Fibroblast of upper back skin (primary cell): ENCODE results near the gene DNAJC13.
A peak's percentile ranks its signal among the peaks of the same experiment; 100 is the strongest.
"Not testable (repeated sequence)": the region's sequence is repeated elsewhere in the genome, so short reads cannot be mapped to it uniquely, and the experiment has no call there.

ENCODE experiments used
- DNase-seq: peaks from one replicate; pipeline ENCODE4 v3.0.0-alpha.2; 2013

Gene DNAJC13, protein sequence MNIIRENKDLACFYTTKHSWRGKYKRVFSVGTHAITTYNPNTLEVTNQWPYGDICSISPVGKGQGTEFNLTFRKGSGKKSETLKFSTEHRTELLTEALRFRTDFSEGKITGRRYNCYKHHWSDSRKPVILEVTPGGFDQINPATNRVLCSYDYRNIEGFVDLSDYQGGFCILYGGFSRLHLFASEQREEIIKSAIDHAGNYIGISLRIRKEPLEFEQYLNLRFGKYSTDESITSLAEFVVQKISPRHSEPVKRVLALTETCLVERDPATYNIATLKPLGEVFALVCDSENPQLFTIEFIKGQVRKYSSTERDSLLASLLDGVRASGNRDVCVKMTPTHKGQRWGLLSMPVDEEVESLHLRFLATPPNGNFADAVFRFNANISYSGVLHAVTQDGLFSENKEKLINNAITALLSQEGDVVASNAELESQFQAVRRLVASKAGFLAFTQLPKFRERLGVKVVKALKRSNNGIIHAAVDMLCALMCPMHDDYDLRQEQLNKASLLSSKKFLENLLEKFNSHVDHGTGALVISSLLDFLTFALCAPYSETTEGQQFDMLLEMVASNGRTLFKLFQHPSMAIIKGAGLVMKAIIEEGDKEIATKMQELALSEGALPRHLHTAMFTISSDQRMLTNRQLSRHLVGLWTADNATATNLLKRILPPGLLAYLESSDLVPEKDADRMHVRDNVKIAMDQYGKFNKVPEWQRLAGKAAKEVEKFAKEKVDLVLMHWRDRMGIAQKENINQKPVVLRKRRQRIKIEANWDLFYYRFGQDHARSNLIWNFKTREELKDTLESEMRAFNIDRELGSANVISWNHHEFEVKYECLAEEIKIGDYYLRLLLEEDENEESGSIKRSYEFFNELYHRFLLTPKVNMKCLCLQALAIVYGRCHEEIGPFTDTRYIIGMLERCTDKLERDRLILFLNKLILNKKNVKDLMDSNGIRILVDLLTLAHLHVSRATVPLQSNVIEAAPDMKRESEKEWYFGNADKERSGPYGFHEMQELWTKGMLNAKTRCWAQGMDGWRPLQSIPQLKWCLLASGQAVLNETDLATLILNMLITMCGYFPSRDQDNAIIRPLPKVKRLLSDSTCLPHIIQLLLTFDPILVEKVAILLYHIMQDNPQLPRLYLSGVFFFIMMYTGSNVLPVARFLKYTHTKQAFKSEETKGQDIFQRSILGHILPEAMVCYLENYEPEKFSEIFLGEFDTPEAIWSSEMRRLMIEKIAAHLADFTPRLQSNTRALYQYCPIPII (N-terminal part only)

DNA sequence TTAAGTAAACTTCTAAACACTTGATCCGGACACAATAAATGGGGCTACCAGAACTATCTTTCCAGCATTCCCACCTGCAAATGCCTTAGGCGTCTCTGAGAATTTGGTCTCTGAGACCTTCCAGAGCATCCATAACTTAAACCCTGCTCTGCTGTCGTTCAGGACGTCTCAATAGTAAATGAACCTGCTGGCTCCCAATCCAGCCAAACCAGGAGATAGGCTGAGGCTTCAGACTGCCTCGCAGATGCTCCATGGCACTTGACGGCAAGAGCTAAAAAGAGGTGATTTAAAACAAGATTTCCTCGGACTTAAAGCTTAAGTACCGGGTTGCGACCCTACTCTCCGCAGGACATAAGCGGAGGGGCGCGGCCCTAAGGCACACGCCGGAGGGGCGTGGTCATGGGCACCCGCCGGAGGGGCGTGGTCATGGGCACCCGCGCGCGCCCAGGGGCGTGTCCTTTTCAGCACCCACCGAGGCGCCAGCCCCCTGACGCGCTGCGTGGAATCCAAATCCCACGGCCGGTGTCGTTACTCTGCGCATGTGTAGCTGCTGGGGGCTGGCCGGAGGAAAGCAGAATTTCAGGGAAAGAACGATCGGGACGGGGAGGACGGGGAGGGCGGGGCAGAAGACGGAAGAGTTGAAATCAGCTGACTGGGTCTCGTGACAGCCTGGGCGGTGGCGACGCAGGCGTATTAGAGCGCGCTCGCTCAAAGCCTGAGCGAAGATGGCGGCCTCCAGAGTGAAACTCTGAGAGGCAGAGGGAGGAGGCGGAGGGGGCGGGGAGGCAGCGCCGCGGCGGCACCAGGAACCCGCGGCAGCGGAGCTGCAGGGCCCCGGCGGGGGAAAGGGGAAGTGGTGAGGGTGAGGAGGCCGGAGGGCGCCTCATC, at the start of gene DNAJC13:
DNAJC13 (plus strand) TSS at position 696 of the 888 bp plus-strand sequence. CDS start 17,049 bp downstream, outside the sequence.
- peak; percentile 92 for DNase-seq

DNA sequence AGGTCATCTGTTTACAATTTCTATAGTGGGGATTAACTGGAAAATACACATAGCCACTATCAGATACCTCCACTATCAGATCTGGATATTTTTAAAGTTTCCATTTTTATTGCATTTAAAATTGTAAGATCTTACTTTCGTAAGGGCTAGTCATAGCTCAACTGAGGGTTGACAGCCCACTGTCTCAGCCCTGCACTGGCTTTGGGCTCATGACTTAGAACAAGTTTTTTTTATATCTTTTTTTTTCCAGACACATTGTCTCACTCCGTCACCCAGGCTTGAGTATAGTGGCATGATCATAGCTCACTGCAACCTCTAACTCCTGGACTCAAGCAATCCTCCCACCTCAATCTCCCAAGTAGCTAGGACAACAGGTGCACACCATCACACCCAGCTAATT, 48.8 kb upstream of the DNAJC13 start:
- DNase-seq = no peak

DNA sequence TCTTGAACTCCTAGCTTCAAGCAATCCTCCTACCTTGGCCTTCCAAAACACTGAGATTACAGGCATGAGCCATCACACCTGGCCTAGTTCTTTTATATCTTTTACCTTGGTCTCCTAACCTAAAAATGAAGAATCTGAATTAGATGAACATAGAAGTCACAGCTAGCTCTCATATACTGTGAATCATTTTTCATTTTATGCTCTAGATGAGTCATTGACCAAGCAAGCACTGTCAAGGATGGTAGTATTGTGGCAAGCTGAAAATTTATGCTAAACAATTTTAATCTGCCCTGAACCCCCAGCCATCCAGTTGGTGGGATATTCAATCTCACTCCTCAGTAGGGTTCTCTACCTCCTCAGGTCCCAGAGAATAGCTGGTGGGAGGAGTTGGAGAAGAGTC, 48.3 kb upstream of the DNAJC13 start:
- no peak for DNase-seq

DNA sequence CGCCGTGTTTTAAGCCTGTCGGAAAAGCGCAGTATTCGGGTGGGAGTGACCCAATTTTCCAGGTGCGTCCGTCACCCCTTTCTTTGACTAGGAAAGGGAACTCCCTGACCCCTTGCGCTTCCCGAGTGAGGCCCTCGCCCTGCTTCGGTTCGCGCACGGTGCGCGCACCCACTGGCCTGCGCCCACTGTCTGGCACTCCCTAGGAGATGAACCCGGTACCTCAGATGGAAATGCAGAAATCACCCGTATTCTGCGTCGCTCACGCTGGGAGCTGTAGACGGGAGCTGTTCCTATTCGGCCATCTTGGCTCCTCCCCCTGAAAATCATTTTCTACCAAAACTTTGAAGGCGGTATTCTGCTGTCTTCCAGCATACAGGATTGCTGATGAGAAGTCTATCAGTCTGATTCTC, 40.4 kb upstream of the DNAJC13 start:
- not testable (repeated sequence) for DNase-seq

DNA sequence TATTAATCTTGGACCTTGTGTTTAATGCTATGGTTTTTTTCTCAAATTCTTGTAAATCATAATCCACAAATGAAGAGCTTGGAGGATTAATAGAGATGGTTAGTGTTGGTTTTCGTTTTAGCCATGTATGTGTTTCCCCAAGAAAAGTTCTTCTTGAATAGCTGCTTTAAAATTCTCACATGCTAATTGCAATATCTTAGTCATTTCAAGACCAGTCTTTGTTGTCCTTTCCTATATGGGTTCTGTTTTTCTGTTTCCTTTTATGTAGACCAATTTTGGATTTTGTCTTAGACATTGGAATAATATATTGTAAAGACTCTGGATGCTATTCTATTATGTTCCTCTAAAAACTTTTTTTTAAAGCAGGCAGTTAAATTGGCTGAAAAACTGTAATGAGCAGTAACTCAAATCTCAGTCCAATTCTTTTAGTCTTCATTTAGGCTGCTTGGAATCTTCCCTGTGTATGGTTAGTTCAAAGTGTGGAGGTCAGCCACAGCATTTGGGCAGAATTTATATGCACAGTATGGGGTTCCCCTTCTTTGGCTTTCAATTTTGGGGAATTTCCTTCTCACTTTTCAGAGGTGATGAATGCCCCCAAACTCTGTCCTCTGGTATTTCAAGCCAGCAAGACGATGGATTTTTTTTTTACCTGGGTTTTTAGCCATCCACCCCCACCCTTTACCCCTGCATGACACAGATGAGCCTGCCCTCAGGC, 39.1 kb upstream of the DNAJC13 start:
- DNase-seq = no peak

DNA sequence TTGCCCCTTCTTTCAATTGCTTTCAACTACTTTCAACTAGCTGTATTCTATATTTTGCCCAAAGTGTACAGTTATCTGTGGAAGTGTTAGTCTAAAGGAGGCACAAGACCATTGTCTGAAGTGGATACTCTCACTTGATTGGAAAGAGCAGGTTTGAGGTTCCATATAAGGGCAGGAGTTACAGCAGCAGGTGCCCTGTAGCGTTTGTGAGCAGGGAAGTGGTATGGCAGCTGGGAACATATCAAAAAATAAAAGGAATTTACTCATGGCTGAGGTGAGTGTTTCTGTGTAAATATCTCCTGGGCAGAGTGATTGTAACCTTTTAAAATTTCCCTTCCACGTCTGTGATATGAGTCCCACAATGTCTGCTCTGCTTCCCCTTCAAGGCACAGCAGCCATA, 38.5 kb upstream of the DNAJC13 start:
- DNase-seq = no peak

DNA sequence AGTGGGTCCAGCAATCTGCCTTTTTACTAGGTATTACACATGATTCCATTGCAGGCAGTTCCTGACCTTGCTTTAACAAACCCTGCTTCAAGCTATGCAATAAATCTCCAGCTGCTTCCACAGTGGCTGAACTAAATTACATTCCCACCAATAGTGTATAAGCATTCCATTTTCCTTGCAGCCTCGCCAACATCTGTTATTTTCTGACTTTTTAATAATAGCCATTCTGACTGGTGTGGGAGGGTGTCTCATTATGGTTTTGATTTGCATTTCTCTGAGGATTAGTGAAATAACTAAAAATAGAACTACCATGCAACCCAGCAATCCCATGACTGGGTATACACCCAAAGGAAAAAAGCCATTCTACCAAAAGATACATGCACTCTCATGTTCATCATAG, 36.4 kb upstream of the DNAJC13 start:
- DNase-seq = peak; percentile 10

DNA sequence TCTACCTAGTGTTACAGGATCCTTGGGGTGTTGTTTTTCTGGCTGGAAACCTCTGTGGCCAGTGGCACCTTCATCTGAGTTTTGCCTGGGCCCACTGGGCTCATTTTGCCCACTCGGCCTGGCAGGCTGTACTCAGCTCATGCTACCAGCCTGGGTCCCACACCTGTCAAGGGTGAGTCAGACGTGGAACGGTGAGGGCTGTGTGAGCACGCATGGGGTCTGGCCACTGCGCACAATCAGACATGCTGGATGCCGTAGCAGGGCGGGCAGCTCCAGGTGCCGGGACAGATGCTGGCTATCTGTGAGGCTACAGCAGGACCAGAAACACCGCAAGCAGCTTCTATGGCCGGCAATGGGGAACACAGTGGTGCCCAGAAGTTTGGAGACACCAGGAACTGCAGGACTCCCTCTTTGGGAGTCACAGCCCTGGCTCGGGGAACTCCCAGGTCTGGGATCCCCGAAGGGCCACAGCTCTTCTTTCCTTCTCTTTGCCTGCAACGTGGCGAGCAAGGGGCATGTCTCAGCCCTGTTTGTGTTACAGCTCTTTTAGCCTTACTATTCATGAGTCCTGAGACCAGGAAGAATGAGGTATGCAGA, 35.9 kb upstream of the DNAJC13 start:
- no peak for DNase-seq

DNA sequence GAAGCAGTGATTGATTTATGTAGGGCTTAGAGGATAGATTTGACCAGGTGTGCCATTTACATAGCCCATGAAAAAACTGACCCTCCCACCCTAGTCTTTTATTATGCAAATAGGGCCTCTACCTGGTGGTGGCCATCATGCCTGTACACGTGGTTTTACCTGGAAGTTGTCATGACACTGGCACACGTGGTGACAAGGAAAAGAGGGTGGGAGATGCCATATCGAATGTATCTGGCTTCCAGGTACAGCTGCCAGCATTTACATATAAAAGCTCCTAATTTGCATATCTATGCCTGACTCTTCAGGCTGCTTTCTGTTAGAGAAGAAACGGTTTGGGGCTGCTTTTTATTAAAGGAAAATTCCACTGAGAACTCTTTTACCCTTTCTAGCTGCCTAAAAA, 35.0 kb upstream of the DNAJC13 start:
- DNase-seq = no peak

DNA sequence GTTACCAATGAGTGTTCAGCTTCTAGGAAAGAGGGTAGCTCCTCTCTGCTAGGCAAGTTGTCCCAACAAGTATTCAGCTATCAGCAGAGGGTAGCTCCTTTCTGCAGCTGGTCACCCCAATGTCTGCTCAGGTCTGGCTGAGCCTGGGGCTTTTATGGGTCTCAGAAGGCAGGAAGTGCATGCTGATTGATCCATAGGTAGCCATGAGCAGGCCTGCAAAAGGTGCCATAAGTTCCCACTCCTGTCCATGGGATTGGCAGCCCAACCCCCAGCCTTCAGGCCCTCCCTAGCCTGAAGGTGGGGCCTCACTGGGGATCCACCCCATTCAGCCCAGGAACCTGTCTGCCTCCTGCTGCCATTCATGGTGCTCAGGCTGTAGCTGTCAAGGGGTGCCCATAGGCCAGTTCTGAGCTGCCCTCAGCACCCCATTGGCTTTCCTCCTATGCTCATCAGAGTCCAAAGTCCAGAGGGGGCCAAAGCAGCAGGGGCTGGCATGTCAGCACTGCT, 34.6 kb upstream of the DNAJC13 start:
- DNase-seq = no peak

DNA sequence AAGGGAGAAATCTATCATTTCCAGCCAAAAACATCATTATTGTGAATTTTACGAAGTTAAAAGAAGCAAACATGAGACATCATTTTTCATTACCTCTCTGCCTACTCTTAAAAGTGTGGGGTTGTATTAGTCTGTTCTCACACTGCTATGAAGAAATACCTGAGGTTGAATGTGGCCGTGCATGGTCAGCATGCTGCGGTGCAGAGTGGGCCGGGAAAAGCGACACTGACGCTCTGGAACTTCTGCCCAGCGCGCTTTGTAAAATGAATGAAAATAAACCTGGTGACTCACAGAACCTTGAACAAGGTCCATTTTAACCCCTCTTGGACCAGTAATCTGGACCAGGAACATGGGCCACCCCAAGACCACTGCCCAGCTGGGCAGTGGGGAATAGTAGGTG, 31.0 kb upstream of the DNAJC13 start:
- DNase-seq = no peak

DNA sequence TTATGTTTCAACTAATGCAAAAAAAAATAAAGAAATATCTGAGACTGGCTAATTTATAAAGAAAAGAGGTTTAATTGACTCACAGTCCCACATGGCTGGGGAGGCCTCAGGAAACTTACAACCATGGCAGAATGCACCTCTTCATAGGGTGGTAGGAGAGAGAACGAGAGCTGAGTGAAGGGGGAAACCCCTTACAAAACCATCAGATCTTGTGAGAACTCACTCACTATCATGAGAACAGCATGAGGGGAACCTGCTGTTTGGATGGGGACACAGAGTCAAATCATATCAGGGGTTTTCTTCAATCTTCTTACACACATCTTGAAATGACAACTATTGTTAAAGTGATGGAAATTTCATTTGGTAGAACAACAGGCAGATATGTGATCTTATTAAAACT, 24.6 kb upstream of the DNAJC13 start:
- not testable (repeated sequence) for DNase-seq

DNA sequence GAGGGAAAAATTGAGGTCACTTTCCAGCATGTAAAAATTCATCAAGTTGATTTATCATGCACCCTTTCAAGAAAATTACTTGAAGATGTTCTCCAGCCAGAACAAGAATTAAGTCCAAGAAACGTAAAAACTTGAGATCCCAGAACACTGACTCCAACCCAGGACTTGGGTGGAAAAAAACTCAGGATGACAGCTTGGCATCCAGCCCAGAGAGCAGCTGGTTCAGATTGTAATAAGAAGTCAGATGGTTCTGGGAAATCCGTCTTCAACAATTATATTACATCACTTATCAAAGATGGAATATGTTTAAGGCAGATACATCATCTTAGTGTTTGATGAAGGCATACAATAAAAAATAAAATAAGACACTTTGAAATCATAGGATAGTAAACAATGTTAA, 23.0 kb upstream of the DNAJC13 start:
- peak; percentile 68 for DNase-seq

DNA sequence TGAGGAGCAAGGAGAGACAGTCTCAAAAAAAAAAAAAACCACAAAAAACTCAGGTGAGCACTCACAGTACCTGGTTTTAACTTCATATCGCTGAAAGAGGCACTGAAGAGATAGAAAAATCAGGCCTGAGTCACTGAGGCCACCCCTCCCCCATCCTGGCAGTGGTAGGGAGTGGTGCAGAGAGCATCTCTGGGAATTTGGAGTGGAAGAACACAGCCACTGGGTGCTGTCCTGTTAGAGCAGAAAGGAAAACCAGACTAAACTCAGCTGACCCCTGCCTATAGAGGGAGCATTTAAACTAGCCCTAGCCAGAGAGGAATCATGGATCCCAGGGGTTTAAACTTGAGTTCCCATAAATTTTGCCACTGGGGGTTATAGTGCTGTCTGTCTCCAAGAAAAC, 22.2 kb upstream of the DNAJC13 start:
- DNase-seq = no peak

DNA sequence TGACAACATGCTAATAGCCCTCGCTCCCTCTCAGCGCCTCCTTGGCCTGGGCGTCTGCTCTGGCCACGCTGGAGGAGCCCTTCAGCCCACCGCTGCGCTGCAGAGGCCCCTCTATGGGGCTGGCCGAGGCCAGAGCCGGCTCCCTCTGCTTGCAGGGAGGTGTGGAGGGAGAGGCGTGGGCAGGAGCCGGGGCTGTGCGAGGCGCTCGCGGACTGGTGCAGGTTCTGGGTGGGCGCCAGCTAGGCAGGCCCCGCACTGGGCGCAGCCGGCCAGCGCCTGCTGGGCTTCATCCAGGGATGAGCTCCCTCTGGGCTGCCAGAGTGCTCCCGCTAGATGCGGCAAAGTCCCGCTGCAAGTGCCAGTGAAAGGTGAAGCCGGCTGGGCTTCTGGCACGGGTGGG, 21.0 kb upstream of the DNAJC13 start:
- DNase-seq = no peak

DNA sequence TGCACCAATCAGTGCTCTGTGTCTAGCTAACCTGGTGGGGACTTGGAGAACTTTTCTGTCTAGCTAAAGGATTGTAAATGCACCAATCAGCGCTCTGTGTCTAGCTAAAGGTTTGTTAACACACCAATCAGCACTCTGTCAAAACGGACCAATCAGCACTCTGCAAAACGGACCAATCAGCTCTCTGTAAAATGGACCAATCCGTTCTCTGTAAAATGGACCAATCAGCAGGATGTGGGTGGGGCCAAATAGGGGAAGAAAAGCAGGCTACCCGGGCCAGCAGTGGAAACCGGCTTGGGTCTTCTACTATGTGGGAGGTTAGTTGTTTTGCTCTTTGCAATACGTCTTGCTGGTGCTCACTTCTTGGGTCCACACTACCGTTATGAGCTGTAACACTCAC, 20.5 kb upstream of the DNAJC13 start:
- DNase-seq = not testable (repeated sequence)

DNA sequence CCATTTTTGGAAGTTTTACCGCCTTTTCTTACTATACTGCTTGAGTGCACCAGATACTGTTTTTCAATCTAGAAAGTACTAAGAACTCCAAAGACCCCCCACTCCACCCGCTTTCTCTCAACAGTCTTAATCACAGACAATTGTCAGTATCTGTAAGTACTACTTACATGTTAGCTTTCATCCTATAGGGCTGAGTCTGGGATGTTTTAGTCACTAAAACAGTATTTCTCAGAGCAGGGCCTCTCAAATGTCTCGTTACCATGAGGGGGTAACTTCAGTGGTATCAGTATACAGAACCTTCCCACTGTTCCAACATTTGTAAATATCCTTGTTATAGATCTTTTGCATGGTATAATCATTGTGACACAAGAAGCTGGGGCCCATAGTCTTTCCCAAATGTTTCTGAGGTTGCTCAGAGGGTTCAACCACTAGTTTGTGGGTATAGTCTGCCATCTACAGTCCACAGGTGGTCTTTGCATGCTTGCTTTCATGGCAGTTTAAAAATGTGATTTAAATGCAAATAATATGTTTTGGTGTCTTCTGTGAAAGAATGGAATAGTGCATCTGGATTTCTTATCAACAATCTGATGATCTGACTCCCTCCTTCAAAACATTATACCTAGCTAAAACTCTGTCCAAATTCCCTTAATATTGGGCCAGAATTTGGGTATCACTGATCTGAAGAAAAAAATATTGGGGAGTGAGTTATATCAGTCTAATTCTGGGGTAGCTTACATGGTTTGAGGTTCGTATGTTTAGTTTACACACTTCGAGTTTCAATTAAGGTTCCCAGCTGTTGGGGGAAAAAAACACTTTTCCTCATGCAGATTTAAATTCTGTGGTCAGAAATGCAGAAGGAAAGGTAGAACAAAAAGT, 18.0 kb upstream of the DNAJC13 start:
- peak; percentile 63 for DNase-seq

DNA sequence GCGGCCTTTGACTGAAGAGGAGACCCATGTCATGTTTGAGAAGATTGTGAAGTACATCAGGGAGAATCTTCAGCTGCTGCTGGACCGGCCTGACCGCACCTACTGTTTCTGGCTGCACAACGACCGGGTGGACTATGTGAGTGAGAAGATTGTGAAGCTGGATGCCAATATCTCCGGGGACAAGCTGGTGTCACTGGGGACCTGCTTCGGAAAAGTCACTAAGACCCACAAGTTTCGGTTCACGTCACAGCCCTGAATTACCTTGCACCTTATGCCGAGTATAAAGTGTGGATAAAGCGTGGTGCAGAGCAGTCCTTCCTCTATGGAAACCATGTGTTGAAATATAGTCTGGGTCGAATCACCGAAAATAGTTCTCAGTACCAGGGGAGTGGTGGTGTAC, 16.0 kb upstream of the DNAJC13 start:
- no peak for DNase-seq

DNA sequence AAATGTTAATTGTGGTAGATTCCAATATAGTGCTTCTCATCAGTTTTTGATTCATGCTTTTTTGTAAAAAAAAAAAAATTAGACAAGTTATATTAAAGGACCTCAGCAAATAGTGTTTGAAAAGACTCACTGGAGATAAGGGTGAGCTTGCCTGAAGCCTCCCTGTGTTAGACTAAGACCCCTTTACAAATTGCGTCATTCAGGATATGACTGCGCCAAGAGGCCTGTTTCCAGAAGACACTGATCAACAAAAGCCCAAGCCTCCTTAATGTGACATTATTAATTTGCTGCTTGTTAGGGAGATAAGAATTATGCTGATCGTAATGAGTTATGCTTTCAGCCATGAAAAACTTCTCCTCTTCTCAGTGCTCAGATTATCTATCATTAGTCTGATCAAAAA, 13.0 kb upstream of the DNAJC13 start:
- no peak for DNase-seq

DNA sequence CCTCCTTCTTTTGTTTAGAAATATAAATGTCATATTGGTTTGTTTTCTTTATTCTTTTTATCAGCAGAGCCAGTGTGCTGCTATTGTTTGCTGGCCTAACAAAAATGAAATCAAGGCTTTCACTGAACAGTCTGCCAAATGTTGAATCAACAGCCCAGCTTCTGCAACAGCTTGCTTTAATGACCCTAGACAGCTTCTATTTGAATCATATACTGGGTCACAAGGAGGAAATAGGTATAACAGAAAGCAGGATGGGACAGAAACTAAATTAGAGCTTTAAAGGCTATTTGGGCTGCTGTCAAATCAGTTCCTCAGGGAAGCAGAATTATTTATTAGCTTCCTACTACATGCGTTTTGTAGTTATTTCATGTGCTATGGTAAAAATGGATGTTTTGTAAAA, 12.1 kb upstream of the DNAJC13 start:
- no peak for DNase-seq
